Upper lobe of right lung (tissue), 1 donor: ENCODE data around the gene EPHA3. TPM values are rescaled to one million over a fixed set of nuclear protein-coding genes. Genes with fewer than 3 reads are reported as not detected.

Source experiments
- ATAC-seq: fragments of 200-7000 bp; cut with Tn5 transposase; one replicate; pipeline ENCODE4 v1.9.1; 2020; ENCODE audit warnings: mild to moderate bottlenecking, moderate library complexity
- DNase-seq: peaks from one replicate; pipeline ENCODE4 v3.0.0-alpha.2; 2020
- H3K27ac ChIP-seq: fragments of 200-600 bp; one replicate; pipeline ENCODE4 v1.8.0; 2022
- H3K27me3 ChIP-seq: fragments of 200-600 bp; one replicate; pipeline ENCODE4 v1.8.0; 2022; ENCODE audit warnings: mild to moderate bottlenecking
- H3K36me3 ChIP-seq: fragments of 200-600 bp; one replicate; pipeline ENCODE4 v1.8.0; 2022
- H3K4me1 ChIP-seq: fragments of 200-600 bp; one replicate; pipeline ENCODE4 v1.8.0; 2022
- H3K4me3 ChIP-seq: fragments of 200-600 bp; one replicate; pipeline ENCODE4 v1.8.0; 2022; ENCODE audit warnings: mild to moderate bottlenecking
- H3K9me3 ChIP-seq: fragments of 200-600 bp; one replicate; pipeline ENCODE4 v1.8.0; 2022
- intact Hi-C: fragments of 100-400 bp; cut with DNase I; formaldehyde crosslinking; loops from one replicate; pipeline ENCODE4 v1.11.0; 2022
- total RNA-seq: library from RNA; stranded (reverse); fragmentation: NEBNext Ultra II Directional; extraction: Animal tissue kit (Norgen Biotek cat#: 25700); gene quantifications from one replicate; pipeline ENCODE4 v1.2.1, GENCODE V29; 2021
- TF ChIP-seq, protein P1 (sequence below): fragments of 200-600 bp; IDR thresholded peaks from one replicate; pipeline ENCODE4 v1.8.0; 2022; ENCODE audit warnings: antibody characterized with exemption
- donor health status: DM: no; HTN: yes; CAD: no; lungs with severe emphysema.

EPHA3 gene
- total RNA-seq, 1 donor from 2014 or later = 5.1 TPM

DNA sequence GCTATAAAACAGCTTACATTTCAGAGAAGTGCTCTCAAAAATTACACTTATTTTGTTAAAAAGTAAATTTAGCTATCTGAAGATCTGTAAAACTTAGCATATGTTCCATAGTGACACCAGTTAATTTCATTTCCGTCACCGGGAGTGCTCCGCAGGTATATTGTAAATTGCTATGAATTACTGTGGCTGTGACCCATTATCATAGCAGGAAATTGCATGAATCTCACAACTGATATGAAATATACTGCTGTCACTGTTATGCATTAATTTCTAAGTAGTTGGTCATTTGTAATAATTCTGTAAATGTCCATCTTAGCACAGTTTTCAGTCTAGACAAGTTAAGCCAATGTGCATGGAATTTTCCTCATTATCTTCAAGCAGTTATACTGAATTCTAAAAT lies 91.2 kb downstream of the EPHA3 start:
- intact Hi-C loops = no loop called here
- no peak for DNase-seq

DNA sequence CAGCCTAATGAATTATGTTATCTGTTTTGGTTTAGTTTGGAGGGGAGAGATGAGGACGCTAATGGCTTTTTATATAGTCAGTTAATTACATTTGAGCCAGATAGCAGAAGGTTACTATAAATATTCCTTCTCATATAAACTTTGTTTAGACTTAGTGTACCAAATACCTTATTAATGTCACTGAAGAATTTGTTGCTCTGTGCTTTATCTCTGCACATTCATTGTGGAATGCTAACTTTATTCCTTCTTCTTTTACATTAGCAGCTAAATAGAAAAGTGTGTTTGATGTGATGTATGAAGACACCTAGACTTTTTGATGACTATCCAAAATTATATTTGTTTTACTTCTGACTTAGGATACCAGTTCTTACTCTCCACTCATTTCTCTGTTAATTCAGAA lies 105.2 kb downstream of the EPHA3 start:
- Histone ChIP-seq H3K27me3 (no peaks in the 10 kb centered on the region), H3K4me3 (no peak overlapping the region), H3K9me3 (no peaks in the 10 kb centered on the region), H3K36me3 (no peaks in the 10 kb centered on the region), H3K27ac (no peak overlapping the region), H3K4me1 (no peaks in the 10 kb centered on the region)
- TF ChIP-seq, protein P1, sequence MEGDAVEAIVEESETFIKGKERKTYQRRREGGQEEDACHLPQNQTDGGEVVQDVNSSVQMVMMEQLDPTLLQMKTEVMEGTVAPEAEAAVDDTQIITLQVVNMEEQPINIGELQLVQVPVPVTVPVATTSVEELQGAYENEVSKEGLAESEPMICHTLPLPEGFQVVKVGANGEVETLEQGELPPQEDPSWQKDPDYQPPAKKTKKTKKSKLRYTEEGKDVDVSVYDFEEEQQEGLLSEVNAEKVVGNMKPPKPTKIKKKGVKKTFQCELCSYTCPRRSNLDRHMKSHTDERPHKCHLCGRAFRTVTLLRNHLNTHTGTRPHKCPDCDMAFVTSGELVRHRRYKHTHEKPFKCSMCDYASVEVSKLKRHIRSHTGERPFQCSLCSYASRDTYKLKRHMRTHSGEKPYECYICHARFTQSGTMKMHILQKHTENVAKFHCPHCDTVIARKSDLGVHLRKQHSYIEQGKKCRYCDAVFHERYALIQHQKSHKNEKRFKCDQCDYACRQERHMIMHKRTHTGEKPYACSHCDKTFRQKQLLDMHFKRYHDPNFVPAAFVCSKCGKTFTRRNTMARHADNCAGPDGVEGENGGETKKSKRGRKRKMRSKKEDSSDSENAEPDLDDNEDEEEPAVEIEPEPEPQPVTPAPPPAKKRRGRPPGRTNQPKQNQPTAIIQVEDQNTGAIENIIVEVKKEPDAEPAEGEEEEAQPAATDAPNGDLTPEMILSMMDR = no peak
- intact Hi-C loops = no loop called here
- ATAC-seq = no peak
- DNase-seq = no peak

More for the DNA sequence above, 91.2 kb downstream of the EPHA3 start:
- H3K4me3 ChIP-seq = no peak overlapping the region
- H3K27me3 ChIP-seq = no peaks in the 10 kb centered on the region
- H3K9me3 ChIP-seq = no peaks in the 10 kb centered on the region
- TF ChIP-seq, protein P1 = no peak
- no peaks in the 10 kb centered on the region for H3K4me1 ChIP-seq
- H3K36me3 ChIP-seq = no peaks in the 10 kb centered on the region
- no peak overlapping the region for H3K27ac ChIP-seq
- ATAC-seq = no peak

DNA sequence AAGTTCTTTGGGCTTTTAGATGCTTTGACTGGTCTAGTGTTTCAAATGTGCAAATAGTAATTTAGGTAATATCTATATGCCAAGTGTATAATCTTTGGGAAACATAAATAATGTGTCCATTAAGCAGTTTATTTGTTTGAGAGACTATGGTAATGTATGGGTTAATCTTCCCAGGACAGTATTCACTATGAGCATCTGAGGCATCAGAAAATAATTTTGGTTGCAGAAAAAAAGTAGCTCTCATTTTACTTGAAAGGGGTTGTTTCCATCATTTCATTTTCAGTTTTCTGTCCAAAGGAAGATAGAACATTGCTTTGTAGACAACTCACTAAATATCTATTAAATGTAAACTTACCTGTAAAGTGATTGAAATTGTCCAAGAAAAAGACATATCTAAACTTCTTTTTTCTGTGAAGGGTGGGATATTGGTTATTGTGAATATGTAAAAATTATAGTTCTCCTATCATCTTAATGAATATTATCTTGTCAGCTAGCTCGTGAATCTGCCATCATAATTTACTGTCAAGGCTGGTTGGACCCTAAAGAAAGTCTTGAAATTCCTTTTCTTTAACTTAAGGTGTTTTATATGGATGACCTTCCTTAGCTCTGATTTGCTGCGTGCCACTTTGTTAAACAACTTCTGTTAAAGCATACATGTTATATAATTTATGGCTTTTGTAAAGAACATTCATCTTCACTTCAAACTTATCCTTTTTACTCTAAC lies 108.8 kb downstream of the EPHA3 start:
- H3K9me3 ChIP-seq = no peaks in the 10 kb centered on the region
- intact Hi-C loops = no loop called here
- no peaks in the 10 kb centered on the region for H3K36me3 ChIP-seq
- H3K4me3 ChIP-seq = no peak overlapping the region
- ATAC-seq (no peak), DNase-seq (no peak)
- TF ChIP-seq, protein P1 = no peak
- no peaks in the 10 kb centered on the region for H3K27me3 ChIP-seq
- no peaks in the 10 kb centered on the region for H3K4me1 ChIP-seq
- no peak overlapping the region for H3K27ac ChIP-seq

DNA sequence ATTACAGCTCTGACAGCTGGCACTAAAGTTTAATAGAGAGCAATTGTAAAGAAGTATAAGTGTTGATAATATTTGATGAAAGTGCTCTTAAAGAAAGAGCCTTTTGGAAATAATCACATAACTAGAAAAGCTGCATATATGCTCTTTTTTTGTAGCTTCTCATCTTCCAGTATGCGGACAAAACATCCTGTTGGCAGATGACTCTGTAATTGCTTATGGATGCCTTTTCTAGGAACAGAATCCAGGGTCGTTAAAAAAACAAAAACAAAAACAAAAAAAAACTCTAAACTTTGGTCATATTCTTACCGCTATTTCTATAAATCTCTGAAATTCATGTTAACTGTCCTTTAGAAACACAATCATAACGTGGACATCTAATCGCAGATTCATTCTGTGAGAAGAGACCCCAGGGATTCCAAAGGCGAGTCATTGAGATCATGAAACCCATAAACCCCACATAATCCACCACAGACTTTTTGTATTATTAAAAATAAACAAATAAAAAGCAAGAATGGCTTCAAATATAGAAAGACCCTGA lies 109.8 kb downstream of the EPHA3 start:
- Histone ChIP-seq H3K36me3 (no peaks in the 10 kb centered on the region), H3K4me3 (no peak overlapping the region), H3K27ac (no peak overlapping the region), H3K27me3 (no peaks in the 10 kb centered on the region), H3K9me3 (no peaks in the 10 kb centered on the region), H3K4me1 (no peaks in the 10 kb centered on the region)
- no peak for ATAC-seq
- intact Hi-C loops = no loop called here
- no peak for DNase-seq
- TF ChIP-seq, protein P1 = no peak

DNA sequence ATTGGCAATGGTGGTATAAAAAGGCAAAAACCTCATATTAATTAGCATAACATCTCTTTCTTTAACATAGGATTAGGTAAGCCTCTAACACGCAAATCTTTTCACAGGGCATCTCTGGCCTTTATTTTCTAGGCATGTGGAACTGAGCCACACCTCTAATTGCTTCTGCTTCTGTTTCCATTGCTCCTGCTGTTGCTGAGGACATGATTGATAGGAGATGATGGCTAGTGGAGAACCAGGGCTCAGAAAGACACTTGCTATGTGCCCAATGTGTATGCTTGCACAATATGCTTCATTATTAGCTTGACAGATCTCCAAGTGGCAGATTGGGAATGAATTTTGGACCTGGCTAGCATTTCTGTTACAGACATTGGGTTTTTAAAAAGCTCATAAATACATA lies 114.5 kb downstream of the EPHA3 start:
- Histone ChIP-seq H3K4me3 (no peak overlapping the region), H3K4me1 (no peaks in the 10 kb centered on the region), H3K36me3 (no peaks in the 10 kb centered on the region), H3K27ac (no peak overlapping the region), H3K9me3 (no peaks in the 10 kb centered on the region), H3K27me3 (no peaks in the 10 kb centered on the region)
- intact Hi-C loops = no loop called here
- DNase-seq (no peak), ATAC-seq (no peak)
- TF ChIP-seq, protein P1 = no peak
